GM18873 (cell line): ENCODE measurements around the gene CD2.
"Not testable (repeated sequence)": the region's sequence is repeated elsewhere in the genome, so short reads cannot be mapped to it uniquely, and the experiment has no call there.

Source experiments
- ATAC-seq: cut with Tn5 transposase; IDR thresholded peaks from one replicate; pipeline ENCODE4 v1.9.1; 2021; ENCODE audit warnings: mild to moderate bottlenecking, moderate library complexity, moderate number of reproducible peaks; ENCODE audit not compliant: unreplicated experiment, low FRiP score

The CD2 gene

GRCh38 chr1:116756092-116756491 lies 1.9 kb downstream of the CD2 start:
- not testable (repeated sequence) for ATAC-seq

GRCh38 chr1:116758456-116758815 lies 4.2 kb downstream of the CD2 start:
- ATAC-seq, result not testable (repeated sequence)

- no peak for ATAC-seq
Observed at GRCh38 chr1:116759636-116760035, 5.4 kb downstream of the CD2 start.

- ATAC-seq, result no peak
Observed at GRCh38 chr1:116760487-116760886, 6.3 kb downstream of the CD2 start.

GRCh38 chr1:116760996-116761665 lies 6.9 kb downstream of the CD2 start:
- no peak for ATAC-seq

- ATAC-seq, result no peak
Observed at GRCh38 chr1:116762281-116762680, 8.1 kb downstream of the CD2 start.

- no peak for ATAC-seq
Observed at GRCh38 chr1:116762781-116763115, 8.5 kb downstream of the CD2 start.

- no peak for ATAC-seq
Observed at GRCh38 chr1:116763116-116763786, 9.0 kb downstream of the CD2 start.

GRCh38 chr1:116763787-116764465 lies 9.7 kb downstream of the CD2 start:
- no peak for ATAC-seq

GRCh38 chr1:116764466-116764898 lies 10.3 kb downstream of the CD2 start:
- no peak for ATAC-seq

- ATAC-seq, result no peak
Observed at GRCh38 chr1:116764906-116765862, 11.0 kb downstream of the CD2 start.

GRCh38 chr1:116765962-116766361 lies 11.7 kb downstream of the CD2 start:
- ATAC-seq, result no peak

- no peak for ATAC-seq
Observed at GRCh38 chr1:116766616-116767469, 12.6 kb downstream of the CD2 start.

GRCh38 chr1:116767782-116768382 lies 13.7 kb downstream of the CD2 start:
- ATAC-seq, result no peak

GRCh38 chr1:116768416-116769103 lies 14.3 kb downstream of the CD2 start:
- ATAC-seq, result no peak

- ATAC-seq, result no peak
Observed at GRCh38 chr1:116769104-116769452, 14.8 kb downstream of the CD2 start.

GRCh38 chr1:116769561-116769977 lies 15.3 kb downstream of the CD2 start:
- ATAC-seq, result peak; percentile 81

GRCh38 chr1:116769994-116770393 lies 15.8 kb downstream of the CD2 start:
- ATAC-seq, result no peak

- no peak for ATAC-seq
Observed at GRCh38 chr1:116770625-116771024, 16.4 kb downstream of the CD2 start.
